Glomerular visceral epithelial cell (primary cell): Measurements from ENCODE around the gene FALEC.
A peak's percentile ranks its signal among the peaks of the same experiment; 100 is the strongest.
"Not testable (repeated sequence)": the region's sequence is repeated elsewhere in the genome, so short reads cannot be mapped to it uniquely, and the experiment has no call there.

ENCODE experiments used
- DNase-seq: peaks from one replicate; pipeline ENCODE4 v3.0.0-alpha.2; 2016; ENCODE audit errors: extremely low spot score

Gene FALEC

GRCh38 chr1:150574260-150575071 is 58.9 kb downstream of the FALEC start:
- no peak for DNase-seq

- DNase-seq: no peak
Observed at GRCh38 chr1:150575072-150575489, 59.5 kb downstream of the FALEC start.

- no peak for DNase-seq
Observed at GRCh38 chr1:150575518-150576366, 60.2 kb downstream of the FALEC start.

- no peak for DNase-seq
Observed at GRCh38 chr1:150576367-150576711, 60.8 kb downstream of the FALEC start.

GRCh38 chr1:150576794-150577556 is 61.4 kb downstream of the FALEC start:
- no peak for DNase-seq

GRCh38 chr1:150577557-150578271 is 62.2 kb downstream of the FALEC start:
- DNase-seq: no peak

- peak; percentile 87 for DNase-seq
Observed at GRCh38 chr1:150578272-150579109, 62.9 kb downstream of the FALEC start.

GRCh38 chr1:150579110-150579944 is 63.8 kb downstream of the FALEC start, which contains the start of gene MCL1:
TSS of gene MCL1 (minus strand) at chr1:150579610. CDS start at chr1:150579530, 80 bp downstream.
- peak; percentile 99 for DNase-seq

GRCh38 chr1:150579945-150580642 is 64.5 kb downstream of the FALEC start:
- DNase-seq: no peak

GRCh38 chr1:150580966-150581365 is 65.4 kb downstream of the FALEC start:
- not testable (repeated sequence) for DNase-seq

- not testable (repeated sequence) for DNase-seq
Observed at GRCh38 chr1:150581437-150581836, 65.9 kb downstream of the FALEC start.

- DNase-seq: not testable (repeated sequence)
Observed at GRCh38 chr1:150581962-150582361, 66.4 kb downstream of the FALEC start.

GRCh38 chr1:150582371-150582770 is 66.8 kb downstream of the FALEC start:
- no peak for DNase-seq
